Measurements from ENCODE around the gene PACRG.

Gene PACRG

GRCh38 chr6:162849269-162849668, 121.5 kb downstream of the PACRG start:
- no peak for TF ChIP-seq REST (IDR thresholded peaks at IDR 0.05; ENCODE audit: low read depth)
- TF ChIP-seq CREB1 (IDR thresholded peaks at IDR 0.05; ENCODE audit: low read depth), result no peak
- no peak for TF ChIP-seq TAF1 (IDR thresholded peaks at IDR 0.05; ENCODE audit: low read depth)
- TF ChIP-seq USF1 (IDR thresholded peaks at IDR 0.05), result no peak
- no peak for TF ChIP-seq NFIC (IDR thresholded peaks at IDR 0.05)
- TF ChIP-seq TCF12 (IDR thresholded peaks at IDR 0.05; ENCODE audit: low read depth), result no peak
- no peak for TF ChIP-seq RAD21 (IDR thresholded peaks at IDR 0.05; ENCODE audit: low read depth)
- no peak for TF ChIP-seq FOXM1 (IDR thresholded peaks at IDR 0.05; ENCODE audit: borderline replicate concordance, low read depth)
- TF ChIP-seq CEBPB (IDR thresholded peaks at IDR 0.05), result no peak
- no peak for TF ChIP-seq ZBTB7A (IDR thresholded peaks at IDR 0.05; ENCODE audit: low read depth)

DNA sequence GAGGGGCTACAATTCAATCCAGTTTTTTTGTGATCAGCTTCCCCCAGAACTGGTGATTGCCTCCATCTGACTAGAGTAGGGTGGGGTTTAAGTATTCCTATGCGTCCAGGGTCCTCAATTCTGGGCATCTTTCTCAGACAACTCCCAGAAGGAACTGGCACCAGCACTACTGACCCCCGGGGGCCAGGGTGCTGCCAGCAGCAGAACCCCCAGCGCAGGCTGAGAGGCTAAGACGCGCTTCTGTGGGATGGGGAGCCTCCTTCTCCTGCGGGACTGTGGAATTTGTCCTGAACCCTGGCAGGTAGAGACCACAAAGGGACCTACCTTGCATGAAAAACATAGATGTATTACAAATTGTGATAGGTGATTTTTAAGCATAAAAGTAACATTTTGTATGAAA, 124.4 kb downstream of the PACRG start:
- TF ChIP-seq CEBPB (IDR thresholded peaks at IDR 0.05), result no peak
- TF ChIP-seq USF1 (IDR thresholded peaks at IDR 0.05), result no peak
- TF ChIP-seq EP300 (IDR thresholded peaks at IDR 0.05; ENCODE audit: borderline replicate concordance), result no peak
- no peak for TF ChIP-seq RAD21 (IDR thresholded peaks at IDR 0.05; ENCODE audit: low read depth)
- no peak for TF ChIP-seq TCF12 (IDR thresholded peaks at IDR 0.05; ENCODE audit: low read depth)
- TF ChIP-seq, protein P1, sequence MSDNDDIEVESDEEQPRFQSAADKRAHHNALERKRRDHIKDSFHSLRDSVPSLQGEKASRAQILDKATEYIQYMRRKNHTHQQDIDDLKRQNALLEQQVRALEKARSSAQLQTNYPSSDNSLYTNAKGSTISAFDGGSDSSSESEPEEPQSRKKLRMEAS (IDR thresholded peaks at IDR 0.05), result no peak
- TF ChIP-seq TEAD4 (IDR thresholded peaks at IDR 0.05), result no peak
- no peak for TF ChIP-seq FOXM1 (IDR thresholded peaks at IDR 0.05; ENCODE audit: borderline replicate concordance, low read depth)
- no peak for TF ChIP-seq YY1 (IDR thresholded peaks at IDR 0.05; ENCODE audit: low read depth)
- TF ChIP-seq REST (IDR thresholded peaks at IDR 0.05; ENCODE audit: low read depth), result no peak
- no peak for TF ChIP-seq TAF1 (IDR thresholded peaks at IDR 0.05; ENCODE audit: low read depth)

DNA sequence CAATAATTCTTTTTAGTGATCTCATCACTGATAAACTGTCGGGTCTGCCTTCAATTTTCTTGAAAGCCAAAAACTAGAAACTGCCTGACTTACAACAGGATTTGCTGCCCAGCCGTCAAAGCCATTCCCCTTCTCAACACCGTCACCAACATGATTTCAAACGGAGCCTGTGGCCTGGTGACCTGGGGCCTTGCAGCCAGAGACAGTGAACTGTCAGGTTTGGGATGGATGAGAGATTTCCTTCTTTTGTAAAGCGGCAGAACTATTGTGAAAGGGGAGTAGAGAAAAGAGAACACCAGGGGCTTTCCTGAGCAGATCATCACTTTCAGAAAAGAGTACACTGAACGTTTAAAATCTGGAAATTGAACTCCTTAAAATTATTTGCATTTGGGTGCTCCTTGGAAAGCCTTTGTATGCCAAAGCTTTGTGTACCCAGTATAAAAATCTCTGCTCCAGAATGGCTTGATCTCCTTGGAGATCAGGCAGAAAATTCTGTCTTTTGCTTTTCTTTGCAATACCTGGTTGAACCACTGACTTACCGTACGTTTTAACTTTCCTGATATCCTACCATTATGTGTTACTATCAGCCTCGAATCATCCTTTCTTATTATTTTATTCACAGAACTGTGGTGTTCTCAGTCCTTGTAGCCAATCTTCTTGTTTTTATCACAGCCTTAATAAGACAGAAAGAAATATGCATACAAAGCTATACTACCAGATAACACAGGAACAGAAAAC, 125.2 kb downstream of the PACRG start:
- TF ChIP-seq EGR1 (IDR thresholded peaks at IDR 0.05) (no peak), YY1 (IDR thresholded peaks at IDR 0.05; ENCODE audit: low read depth) (no peak), FOXM1 (IDR thresholded peaks at IDR 0.05; ENCODE audit: borderline replicate concordance, low read depth) (no peak), TCF12 (IDR thresholded peaks at IDR 0.05; ENCODE audit: low read depth) (no peak), TEAD4 (IDR thresholded peaks at IDR 0.05) (no peak), ZBTB7A (IDR thresholded peaks at IDR 0.05; ENCODE audit: low read depth) (no peak), CREB1 (IDR thresholded peaks at IDR 0.05; ENCODE audit: low read depth) (no peak), CEBPB (IDR thresholded peaks at IDR 0.05) (no peak), REST (IDR thresholded peaks at IDR 0.05; ENCODE audit: low read depth) (no peak), NFIC (IDR thresholded peaks at IDR 0.05) (no peak), USF1 (IDR thresholded peaks at IDR 0.05) (no peak), RAD21 (IDR thresholded peaks at IDR 0.05; ENCODE audit: low read depth) (no peak), TAF1 (IDR thresholded peaks at IDR 0.05; ENCODE audit: low read depth) (no peak), EP300 (IDR thresholded peaks at IDR 0.05; ENCODE audit: borderline replicate concordance) (no peak)
- TF ChIP-seq, protein P1 (IDR thresholded peaks at IDR 0.05), result no peak

DNA sequence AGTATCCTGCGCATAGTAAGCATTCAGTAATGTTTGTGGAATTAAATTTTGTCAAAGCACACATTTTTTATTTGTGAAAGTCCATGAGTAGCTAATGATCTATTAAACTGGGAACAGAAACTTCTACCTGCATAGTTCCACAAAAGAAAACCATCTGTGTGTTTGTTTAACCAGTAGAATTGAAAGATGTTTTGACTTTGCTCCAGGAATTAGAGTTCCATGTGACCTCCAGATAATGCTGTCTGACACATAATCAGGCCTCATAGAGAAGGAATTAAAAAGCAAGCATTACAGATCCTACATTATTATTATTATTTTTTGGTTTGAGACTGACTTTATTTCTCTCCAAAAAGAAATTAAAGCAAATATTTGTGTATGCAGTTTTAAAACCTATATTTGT, 126.5 kb downstream of the PACRG start:
- TF ChIP-seq TCF12 (IDR thresholded peaks at IDR 0.05; ENCODE audit: low read depth), result no peak
- TF ChIP-seq ZBTB7A (IDR thresholded peaks at IDR 0.05; ENCODE audit: low read depth), result no peak
- TF ChIP-seq FOXM1 (IDR thresholded peaks at IDR 0.05; ENCODE audit: borderline replicate concordance, low read depth), result no peak
- no peak for TF ChIP-seq USF1 (IDR thresholded peaks at IDR 0.05)
- no peak for TF ChIP-seq EGR1 (IDR thresholded peaks at IDR 0.05)
- no peak for TF ChIP-seq TAF1 (IDR thresholded peaks at IDR 0.05; ENCODE audit: low read depth)
- TF ChIP-seq YY1 (IDR thresholded peaks at IDR 0.05; ENCODE audit: low read depth), result no peak
- no peak for TF ChIP-seq TEAD4 (IDR thresholded peaks at IDR 0.05)
- no peak for TF ChIP-seq EP300 (IDR thresholded peaks at IDR 0.05; ENCODE audit: borderline replicate concordance)
- TF ChIP-seq REST (IDR thresholded peaks at IDR 0.05; ENCODE audit: low read depth), result no peak
- TF ChIP-seq CEBPB (IDR thresholded peaks at IDR 0.05), result no peak
- TF ChIP-seq RAD21 (IDR thresholded peaks at IDR 0.05; ENCODE audit: low read depth), result no peak
- no peak for TF ChIP-seq NFIC (IDR thresholded peaks at IDR 0.05)

All from Ishikawa (cell line).